Measurements from ENCODE around the gene MYO3B.

DNA sequence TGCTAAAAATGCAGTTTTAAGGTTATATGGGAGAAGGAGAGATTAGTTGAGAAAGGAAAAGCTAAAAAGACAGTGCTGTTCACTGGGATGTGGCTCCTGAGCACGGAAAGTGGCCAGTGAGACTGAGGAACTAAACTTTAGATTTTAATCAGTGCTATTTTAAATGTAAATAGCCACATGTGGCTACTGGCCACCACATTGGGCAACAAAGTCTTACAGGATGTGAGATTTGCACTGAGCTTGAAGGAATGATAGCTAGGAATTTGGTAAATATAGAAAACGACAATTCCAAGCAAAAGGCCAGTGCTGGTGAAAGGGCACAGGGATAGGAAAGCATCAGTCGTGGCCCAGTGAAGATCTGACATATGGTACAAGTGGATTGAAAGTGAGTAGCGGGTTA is 523.1 kb downstream of the MYO3B start:
- no peak for TF ChIP-seq EZH2 (IDR thresholded peaks at IDR 0.05; ENCODE audit: borderline replicate concordance, low read depth, low read length, severe bottlenecking)
- TF ChIP-seq, protein P1, sequence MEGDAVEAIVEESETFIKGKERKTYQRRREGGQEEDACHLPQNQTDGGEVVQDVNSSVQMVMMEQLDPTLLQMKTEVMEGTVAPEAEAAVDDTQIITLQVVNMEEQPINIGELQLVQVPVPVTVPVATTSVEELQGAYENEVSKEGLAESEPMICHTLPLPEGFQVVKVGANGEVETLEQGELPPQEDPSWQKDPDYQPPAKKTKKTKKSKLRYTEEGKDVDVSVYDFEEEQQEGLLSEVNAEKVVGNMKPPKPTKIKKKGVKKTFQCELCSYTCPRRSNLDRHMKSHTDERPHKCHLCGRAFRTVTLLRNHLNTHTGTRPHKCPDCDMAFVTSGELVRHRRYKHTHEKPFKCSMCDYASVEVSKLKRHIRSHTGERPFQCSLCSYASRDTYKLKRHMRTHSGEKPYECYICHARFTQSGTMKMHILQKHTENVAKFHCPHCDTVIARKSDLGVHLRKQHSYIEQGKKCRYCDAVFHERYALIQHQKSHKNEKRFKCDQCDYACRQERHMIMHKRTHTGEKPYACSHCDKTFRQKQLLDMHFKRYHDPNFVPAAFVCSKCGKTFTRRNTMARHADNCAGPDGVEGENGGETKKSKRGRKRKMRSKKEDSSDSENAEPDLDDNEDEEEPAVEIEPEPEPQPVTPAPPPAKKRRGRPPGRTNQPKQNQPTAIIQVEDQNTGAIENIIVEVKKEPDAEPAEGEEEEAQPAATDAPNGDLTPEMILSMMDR (IDR thresholded peaks at IDR 0.05; ENCODE audit: borderline replicate concordance, extremely low read depth, low read length, poor library complexity, severe bottlenecking), result no peak

Data from DND-41 (cell line).